Esophagus squamous epithelium (tissue), 4 donors: ENCODE data around the gene TCHH.

Source experiments
- CTCF ChIP-seq, 6 experiments: fragments of 450-650 bp in 4 of 6; fragments of 200-600 bp in 2 of 6; sonication (generic) in 2 of 6; IDR thresholded peaks; one replicate each; pipeline ENCODE4 v1.5.1; 2016 to 2019; ENCODE audit warnings: antibody characterized with exemption in 6 of 6, mild to moderate bottlenecking in 4 of 6, moderate library complexity in 4 of 6
- POLR2A ChIP-seq, 4 donors: fragments of 450-650 bp; IDR thresholded peaks; one replicate each; pipeline ENCODE4 v1.6.1; 2017; ENCODE audit warnings: antibody characterized with exemption in 4 of 4, mild to moderate bottlenecking in 4 of 4, moderate library complexity in 3 of 4

GRCh38 chr1:152067150-152067549 lies 48.1 kb downstream of the TCHH start:
- no peak for TF ChIP-seq CTCF (IDR thresholded peaks at IDR 0.05)
- TF ChIP-seq POLR2A (IDR thresholded peaks at IDR 0.05) = no peak
